ENCODE results near the gene GRB10.

Gene GRB10

DNA sequence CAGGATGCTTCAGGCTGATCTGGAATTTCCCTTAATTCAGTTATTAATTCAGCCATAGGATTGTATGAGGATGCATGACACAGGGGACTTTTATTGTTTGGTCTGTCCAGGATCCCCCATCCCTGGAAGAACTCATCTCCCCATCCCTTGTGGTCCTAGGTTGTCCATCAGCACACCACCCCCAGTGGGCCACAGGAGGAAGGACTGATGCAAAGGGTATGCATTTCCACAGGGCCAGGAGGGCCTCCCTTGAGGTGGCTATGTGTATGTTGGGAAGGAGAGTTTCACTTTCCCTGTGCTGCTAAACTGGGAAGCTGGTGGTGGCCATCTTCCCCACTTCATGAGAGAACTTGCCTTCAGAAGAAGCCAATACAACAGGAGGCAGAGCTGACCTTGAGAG lies 44.6 kb upstream of the GRB10 start:
- no peak for DNase-seq
- Histone ChIP-seq H2AFZ (ENCODE audit: low read depth, low read length) (no peak overlapping the region), H3K4me2 (ENCODE audit: insufficient read depth, low read length) (no peak overlapping the region), H3K9ac (ENCODE audit: low read depth, low read length) (no peak overlapping the region), H3K79me2 (ENCODE audit: insufficient read depth, low read length) (no peaks in the 10 kb centered on the region), H3K9me3 (ENCODE audit: insufficient read depth, low read length, severe bottlenecking) (no peaks in the 10 kb centered on the region), H3K4me3 (ENCODE audit: low read depth in 1 of 2, low read length in 2 of 2) (no peak overlapping the region), H4K20me1 (ENCODE audit: insufficient read depth, low read length) (no peaks in the 10 kb centered on the region), H3K27ac (ENCODE audit: low read length) (no peak overlapping the region), H3K27me3 (ENCODE audit: insufficient read depth, low read length, poor library complexity) (peaks cover 3% of the 10 kb centered on the region), H3K36me3 (ENCODE audit: insufficient read depth, low read length) (no peaks in the 10 kb centered on the region), H3K4me1 (ENCODE audit: insufficient read depth, low read length) (no peaks in the 10 kb centered on the region)
- ATAC-seq (ENCODE audit: insufficient read depth, low read depth), result no peak
- TF ChIP-seq EZH2 (IDR thresholded peaks at IDR 0.05; ENCODE audit: borderline replicate concordance, low read depth, low read length, severe bottlenecking), result no peak
- TF ChIP-seq, protein P1, sequence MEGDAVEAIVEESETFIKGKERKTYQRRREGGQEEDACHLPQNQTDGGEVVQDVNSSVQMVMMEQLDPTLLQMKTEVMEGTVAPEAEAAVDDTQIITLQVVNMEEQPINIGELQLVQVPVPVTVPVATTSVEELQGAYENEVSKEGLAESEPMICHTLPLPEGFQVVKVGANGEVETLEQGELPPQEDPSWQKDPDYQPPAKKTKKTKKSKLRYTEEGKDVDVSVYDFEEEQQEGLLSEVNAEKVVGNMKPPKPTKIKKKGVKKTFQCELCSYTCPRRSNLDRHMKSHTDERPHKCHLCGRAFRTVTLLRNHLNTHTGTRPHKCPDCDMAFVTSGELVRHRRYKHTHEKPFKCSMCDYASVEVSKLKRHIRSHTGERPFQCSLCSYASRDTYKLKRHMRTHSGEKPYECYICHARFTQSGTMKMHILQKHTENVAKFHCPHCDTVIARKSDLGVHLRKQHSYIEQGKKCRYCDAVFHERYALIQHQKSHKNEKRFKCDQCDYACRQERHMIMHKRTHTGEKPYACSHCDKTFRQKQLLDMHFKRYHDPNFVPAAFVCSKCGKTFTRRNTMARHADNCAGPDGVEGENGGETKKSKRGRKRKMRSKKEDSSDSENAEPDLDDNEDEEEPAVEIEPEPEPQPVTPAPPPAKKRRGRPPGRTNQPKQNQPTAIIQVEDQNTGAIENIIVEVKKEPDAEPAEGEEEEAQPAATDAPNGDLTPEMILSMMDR (IDR thresholded peaks at IDR 0.05; ENCODE audit: borderline replicate concordance, extremely low read depth, low read length, poor library complexity, severe bottlenecking), result no peak

DNA sequence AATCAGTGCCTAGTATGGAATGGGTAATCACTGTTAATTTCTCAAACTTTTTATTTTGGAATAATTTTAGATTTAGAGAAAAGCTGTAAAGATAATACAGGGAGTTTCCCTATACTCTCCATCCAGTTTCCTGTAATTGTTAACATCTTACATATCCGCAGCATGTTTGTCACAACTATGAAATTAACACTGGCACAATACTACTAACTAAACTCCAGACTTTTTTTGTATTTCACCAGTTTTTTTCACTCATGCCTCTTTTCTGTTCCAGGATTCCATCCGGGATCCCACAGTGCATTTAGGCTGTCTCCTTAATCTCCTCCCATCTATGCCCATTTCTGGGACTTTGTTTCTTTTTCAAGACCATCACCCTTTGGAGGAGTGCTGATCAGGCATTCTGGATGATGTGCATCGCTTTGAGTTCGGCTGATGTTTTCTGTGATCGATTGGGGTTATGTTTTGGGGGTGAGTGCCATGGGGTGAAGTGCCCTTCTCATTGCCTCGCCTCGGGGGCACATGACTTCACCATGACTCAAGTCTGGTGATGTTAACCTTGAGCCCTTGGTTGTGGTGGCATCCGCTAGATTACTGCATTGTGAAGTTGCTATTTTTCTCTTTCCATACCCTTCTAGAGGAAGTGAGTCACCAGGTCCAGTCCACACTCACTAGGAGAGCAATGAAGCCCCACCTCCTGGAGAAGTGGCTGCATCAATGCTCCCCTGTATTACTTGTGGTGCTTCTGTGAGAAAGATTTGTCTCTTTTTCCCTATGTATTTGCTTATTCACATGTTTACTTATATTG lies 43.9 kb upstream of the GRB10 start:
- TF ChIP-seq, protein P1 (IDR thresholded peaks at IDR 0.05; ENCODE audit: borderline replicate concordance, extremely low read depth, low read length, poor library complexity, severe bottlenecking), result no peak
- no peak overlapping the region for H2AFZ ChIP-seq (ENCODE audit: low read depth, low read length)

DNA sequence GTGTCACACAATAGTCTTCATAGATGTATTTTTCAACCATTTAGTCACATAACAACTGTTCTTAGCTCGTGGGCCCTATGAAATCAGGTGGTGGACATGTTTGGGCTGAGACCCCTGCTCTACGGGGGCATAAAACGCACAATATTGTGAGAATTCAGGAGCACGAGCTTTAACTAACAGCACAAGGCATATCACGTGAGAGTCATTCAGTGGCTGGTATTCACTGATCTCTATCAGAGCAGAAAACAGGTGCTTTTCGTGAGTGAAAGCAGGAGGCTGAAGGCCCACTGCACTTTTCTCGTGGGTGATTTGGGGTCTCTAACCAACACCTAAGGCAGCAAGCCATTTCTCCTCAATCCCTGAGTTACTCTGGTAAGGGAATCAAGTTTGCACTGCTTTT lies 42.8 kb upstream of the GRB10 start:
- H4K20me1 ChIP-seq (ENCODE audit: insufficient read depth, low read length), result no peaks in the 10 kb centered on the region
- no peaks in the 10 kb centered on the region for H3K9me3 ChIP-seq (ENCODE audit: insufficient read depth, low read length, severe bottlenecking)
- H3K36me3 ChIP-seq (ENCODE audit: insufficient read depth, low read length), result no peaks in the 10 kb centered on the region
- H3K4me1 ChIP-seq (ENCODE audit: insufficient read depth, low read length), result no peaks in the 10 kb centered on the region
- H3K27ac ChIP-seq (ENCODE audit: low read length), result no peak overlapping the region
- peaks cover 3% of the 10 kb centered on the region for H3K27me3 ChIP-seq (ENCODE audit: insufficient read depth, low read length, poor library complexity)
- TF ChIP-seq, protein P1 (IDR thresholded peaks at IDR 0.05; ENCODE audit: borderline replicate concordance, extremely low read depth, low read length, poor library complexity, severe bottlenecking), result no peak
- no peak for TF ChIP-seq EZH2 (IDR thresholded peaks at IDR 0.05; ENCODE audit: borderline replicate concordance, low read depth, low read length, severe bottlenecking)
- no peak for DNase-seq
- H3K4me2 ChIP-seq (ENCODE audit: insufficient read depth, low read length), result no peak overlapping the region
- H3K79me2 ChIP-seq (ENCODE audit: insufficient read depth, low read length), result no peaks in the 10 kb centered on the region
- no peak overlapping the region for H3K9ac ChIP-seq (ENCODE audit: low read depth, low read length)
- no peak for ATAC-seq (ENCODE audit: insufficient read depth, low read depth)
- H2AFZ ChIP-seq (ENCODE audit: low read depth, low read length), result no peak overlapping the region
- H3K4me3 ChIP-seq (ENCODE audit: low read depth in 1 of 2, low read length in 2 of 2), result no peak overlapping the region

More for the DNA sequence above, 43.9 kb upstream of the GRB10 start:
- no peak overlapping the region for H3K27ac ChIP-seq (ENCODE audit: low read length)
- no peaks in the 10 kb centered on the region for H3K36me3 ChIP-seq (ENCODE audit: insufficient read depth, low read length)
- no peaks in the 10 kb centered on the region for H4K20me1 ChIP-seq (ENCODE audit: insufficient read depth, low read length)
- no peak for DNase-seq
- H3K4me2 ChIP-seq (ENCODE audit: insufficient read depth, low read length), result no peak overlapping the region
- ATAC-seq (ENCODE audit: insufficient read depth, low read depth), result peak; percentile 44; the same call in 2 of the 3 replicates
- H3K9me3 ChIP-seq (ENCODE audit: insufficient read depth, low read length, severe bottlenecking), result no peaks in the 10 kb centered on the region
- no peaks in the 10 kb centered on the region for H3K4me1 ChIP-seq (ENCODE audit: insufficient read depth, low read length)
- H3K4me3 ChIP-seq (ENCODE audit: low read depth in 1 of 2, low read length in 2 of 2), result no peak overlapping the region
- no peak overlapping the region for H3K9ac ChIP-seq (ENCODE audit: low read depth, low read length)
- no peaks in the 10 kb centered on the region for H3K79me2 ChIP-seq (ENCODE audit: insufficient read depth, low read length)
- H3K27me3 ChIP-seq (ENCODE audit: insufficient read depth, low read length, poor library complexity), result peaks cover 3% of the 10 kb centered on the region
